ENCODE results near the gene CHD2. TPM values are rescaled to one million over a fixed set of nuclear protein-coding genes. Genes with fewer than 3 reads are reported as not detected.
"Not testable (repeated sequence)": the region's sequence is repeated elsewhere in the genome, so short reads cannot be mapped to it uniquely, and the experiment has no call there.

Gene CHD2
- total RNA-seq, 2 donors from 2014 or later = 31.1 to 37.9 TPM

DNA sequence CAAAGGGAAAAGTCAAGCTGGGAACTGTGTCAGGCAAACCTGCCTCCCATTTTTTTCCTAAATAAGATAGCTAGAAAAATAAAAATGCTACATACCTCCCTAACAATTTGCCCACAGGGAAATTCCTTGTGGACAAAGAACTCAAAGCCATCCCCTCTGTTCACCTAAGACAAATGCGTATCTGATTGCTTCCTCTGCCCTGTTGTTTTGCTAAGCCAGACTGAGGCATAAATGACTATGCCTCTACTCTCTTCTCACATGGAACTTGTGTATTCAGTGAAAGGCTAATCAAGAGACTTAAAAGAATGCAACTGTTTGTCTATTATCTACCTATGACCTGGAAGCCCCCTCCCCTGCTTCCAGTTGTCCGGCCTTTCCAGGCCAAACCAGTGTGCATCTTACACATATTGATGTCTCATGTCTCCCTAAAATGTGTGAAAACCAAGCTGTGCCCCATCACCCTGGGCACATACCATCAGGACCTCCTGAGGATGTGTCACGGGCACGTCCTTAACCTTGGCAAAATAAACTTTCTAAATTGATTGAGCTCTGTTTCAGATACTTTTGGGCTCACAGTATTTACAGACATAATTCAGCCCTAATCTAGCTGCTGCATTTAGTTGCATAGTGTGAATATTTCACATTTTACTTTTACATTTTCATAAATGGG lies 15.8 kb downstream of the CHD2 start:
- Histone ChIP-seq H3K4me1 (peaks cover 0 to 94% of the 10 kb centered on the region in 2 donors), H3K27me3 (no peaks in the 10 kb centered on the region), H3K4me3 (no peak overlapping the region), H3K27ac (peak overlapping the region; percentile 75 to 82), H3K9me3 (no peaks in the 10 kb centered on the region), H3K36me3 (no peaks in the 10 kb centered on the region)
- TF ChIP-seq, protein P1, sequence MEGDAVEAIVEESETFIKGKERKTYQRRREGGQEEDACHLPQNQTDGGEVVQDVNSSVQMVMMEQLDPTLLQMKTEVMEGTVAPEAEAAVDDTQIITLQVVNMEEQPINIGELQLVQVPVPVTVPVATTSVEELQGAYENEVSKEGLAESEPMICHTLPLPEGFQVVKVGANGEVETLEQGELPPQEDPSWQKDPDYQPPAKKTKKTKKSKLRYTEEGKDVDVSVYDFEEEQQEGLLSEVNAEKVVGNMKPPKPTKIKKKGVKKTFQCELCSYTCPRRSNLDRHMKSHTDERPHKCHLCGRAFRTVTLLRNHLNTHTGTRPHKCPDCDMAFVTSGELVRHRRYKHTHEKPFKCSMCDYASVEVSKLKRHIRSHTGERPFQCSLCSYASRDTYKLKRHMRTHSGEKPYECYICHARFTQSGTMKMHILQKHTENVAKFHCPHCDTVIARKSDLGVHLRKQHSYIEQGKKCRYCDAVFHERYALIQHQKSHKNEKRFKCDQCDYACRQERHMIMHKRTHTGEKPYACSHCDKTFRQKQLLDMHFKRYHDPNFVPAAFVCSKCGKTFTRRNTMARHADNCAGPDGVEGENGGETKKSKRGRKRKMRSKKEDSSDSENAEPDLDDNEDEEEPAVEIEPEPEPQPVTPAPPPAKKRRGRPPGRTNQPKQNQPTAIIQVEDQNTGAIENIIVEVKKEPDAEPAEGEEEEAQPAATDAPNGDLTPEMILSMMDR (IDR thresholded peaks at IDR 0.05) = no peak
- no peak for DNase-seq (ENCODE audit: low spot score)

DNA sequence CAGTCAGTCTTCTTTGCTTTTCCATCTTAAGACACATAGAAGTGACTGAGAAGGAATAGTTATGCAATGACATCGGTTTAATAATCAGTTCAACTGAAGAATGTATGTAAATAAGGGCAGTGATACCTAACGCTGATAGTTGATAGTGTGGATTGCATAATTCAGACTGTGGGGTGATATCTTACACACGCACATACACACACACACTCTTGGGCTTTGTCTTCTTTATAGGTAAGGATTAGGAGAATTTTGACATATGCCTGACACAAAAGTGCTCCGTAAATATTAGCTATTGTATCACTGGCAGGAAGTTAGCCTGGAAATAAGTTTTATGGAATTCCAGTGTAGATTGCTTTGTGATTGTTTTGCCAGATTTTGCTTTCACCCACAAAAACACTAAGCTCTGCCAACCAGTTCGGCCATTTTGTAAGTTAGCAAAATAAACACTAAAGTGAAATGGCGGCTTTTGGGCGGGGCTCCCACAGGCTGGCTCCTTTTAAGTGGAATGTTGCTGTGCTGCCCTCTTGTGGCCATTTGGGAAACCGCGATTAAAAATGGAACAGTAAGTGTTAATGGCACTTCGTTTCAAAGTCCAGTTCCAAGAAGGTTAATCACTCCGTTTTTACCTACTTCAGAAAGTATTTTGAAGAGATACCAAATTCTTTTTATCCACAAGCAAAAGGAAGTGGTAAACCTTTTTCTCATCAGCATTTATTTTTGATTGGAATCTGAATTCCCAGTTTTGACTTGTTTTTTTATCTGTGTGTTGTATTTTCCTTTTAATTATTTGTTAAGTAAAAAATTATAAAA lies 17.7 kb downstream of the CHD2 start:
- Histone ChIP-seq H3K36me3 (no peaks in the 10 kb centered on the region), H3K9me3 (no peaks in the 10 kb centered on the region), H3K4me1 (peaks cover 0 to 96% of the 10 kb centered on the region in 2 donors), H3K4me3 (peak overlapping the region in 1 of 2 donors; percentile 14), H3K27me3 (no peaks in the 10 kb centered on the region), H3K27ac (peak overlapping the region; percentile 75 to 82)
- TF ChIP-seq, protein P1 (IDR thresholded peaks at IDR 0.05) = peak; percentile 88 to 97
- peak; percentile 99 for DNase-seq (ENCODE audit: low spot score)

DNA sequence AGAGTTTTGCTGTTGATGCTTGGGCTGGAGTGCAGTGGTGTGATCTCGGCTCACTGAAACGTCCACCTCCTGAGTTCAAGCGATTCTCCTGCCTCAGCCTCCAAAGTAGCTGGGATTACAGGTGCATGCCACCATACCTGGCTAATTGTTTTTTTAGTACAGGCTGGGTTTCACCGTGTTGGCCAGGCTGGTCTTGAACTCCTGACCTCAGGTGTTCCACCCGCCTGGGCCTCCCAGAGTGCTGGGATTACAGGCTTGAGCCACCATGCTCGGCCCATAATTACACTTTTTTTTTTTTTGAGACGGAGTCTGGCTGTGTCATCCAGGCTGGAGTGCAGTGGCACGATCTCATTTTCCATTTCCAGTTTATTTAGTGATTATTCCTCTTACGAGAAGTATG lies 18.8 kb downstream of the CHD2 start:
- H3K4me1 ChIP-seq = peaks cover 0 to 93% of the 10 kb centered on the region in 2 donors
- H3K9me3 ChIP-seq; H3K27me3 ChIP-seq; DNase-seq (ENCODE audit: low spot score); H3K36me3 ChIP-seq; H3K4me3 ChIP-seq: not testable (repeated sequence)
- H3K27ac ChIP-seq = peak overlapping the region; percentile 75 to 82

DNA sequence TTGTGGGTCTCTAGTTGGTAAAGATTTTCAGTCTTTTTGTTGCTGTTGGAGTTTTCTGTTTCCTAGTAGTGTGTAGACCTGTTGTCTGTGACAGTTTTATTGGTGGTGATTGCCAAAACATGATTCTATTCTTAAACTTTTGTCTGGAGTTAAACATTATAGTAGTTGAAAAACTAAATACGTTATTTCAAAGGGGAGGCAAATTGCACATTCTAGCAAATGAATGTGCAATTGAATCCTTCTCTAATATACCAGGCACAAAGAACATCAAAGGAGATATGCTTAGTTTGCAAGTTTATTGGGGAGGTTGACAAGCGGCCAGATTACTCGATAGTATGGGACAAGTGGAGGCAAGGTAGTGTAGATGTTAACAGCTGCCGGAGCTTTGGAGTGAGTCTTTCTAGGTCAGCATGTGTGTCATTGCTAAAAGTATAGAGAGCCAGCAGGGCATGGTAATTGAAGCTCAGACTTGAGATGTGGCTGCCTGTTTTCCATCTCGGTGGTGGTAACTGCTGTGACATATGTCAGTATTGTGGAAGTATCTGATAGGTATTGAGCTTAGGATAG lies 20.6 kb downstream of the CHD2 start:
- H3K27me3 ChIP-seq = no peaks in the 10 kb centered on the region
- peak overlapping the region; percentile 38 to 52 for H3K27ac ChIP-seq
- H3K9me3 ChIP-seq = no peaks in the 10 kb centered on the region
- peaks cover 16% of the 10 kb centered on the region for H3K36me3 ChIP-seq
- TF ChIP-seq, protein P1 (IDR thresholded peaks at IDR 0.05) = no peak
- H3K4me3 ChIP-seq = no peak overlapping the region
- DNase-seq (ENCODE audit: low spot score) = no peak
- H3K4me1 ChIP-seq = peaks cover 0 to 76% of the 10 kb centered on the region in 2 donors

DNA sequence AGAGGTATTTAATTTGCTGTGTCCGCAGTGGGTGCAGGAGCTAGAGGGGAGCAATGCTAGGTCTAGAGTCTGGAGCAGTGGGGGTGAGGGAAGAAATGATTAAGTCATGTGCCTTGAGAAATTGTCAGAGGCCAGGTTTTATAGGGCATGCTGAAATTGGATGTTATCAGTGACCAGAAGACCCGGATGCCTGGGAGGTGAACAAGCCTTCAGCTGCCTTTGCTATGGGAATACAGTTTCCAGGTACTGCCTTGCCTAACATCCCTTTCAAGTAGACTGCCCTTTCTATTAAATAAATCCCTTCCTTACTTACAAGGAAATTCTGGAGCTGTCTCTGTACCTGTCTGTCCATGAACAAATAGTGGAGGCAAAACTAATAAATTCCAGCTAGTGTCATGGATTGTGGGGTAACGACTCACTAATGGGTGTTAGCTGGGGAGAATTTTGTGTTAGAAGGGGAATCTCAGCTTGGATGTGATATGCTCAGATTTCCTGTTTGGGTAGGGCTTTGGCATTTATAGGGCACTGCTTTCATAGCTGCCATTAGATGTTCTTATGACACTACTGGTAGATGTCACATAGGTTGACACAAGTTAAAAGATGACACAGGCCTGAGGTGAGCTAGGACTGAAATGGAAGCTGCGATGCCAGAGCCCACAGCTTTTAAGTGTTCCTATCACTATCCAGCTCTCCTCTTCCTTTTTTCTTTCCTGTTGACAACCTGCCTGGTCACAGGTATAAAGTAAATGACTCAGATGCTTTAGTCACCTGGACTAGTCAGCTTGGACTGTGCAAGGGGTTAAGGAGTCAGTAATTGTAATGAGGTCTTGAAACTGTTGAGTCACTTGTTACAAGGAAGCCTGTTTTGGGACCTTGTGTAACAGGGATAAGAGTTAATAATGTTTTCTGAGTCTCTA lies 21.3 kb downstream of the CHD2 start:
- TF ChIP-seq, protein P1 (IDR thresholded peaks at IDR 0.05) = no peak
- Histone ChIP-seq H3K9me3 (no peaks in the 10 kb centered on the region), H3K36me3 (peaks cover 24% of the 10 kb centered on the region), H3K27ac (peak overlapping the region; percentile 38 to 52), H3K4me3 (no peak overlapping the region), H3K4me1 (peaks cover 0 to 69% of the 10 kb centered on the region in 2 donors), H3K27me3 (no peaks in the 10 kb centered on the region)
- no peak for DNase-seq (ENCODE audit: low spot score)

All from right atrium auricular region (tissue), 2 donors.